HEK293 (cell line): ENCODE data around the gene CEBPG.
A peak's percentile ranks its signal among the peaks of the same experiment; 100 is the strongest.

Experiments
- CTCF ChIA-PET: fragments of 350-600 bp; formaldehyde crosslinking; extraction: SDS; loops from one replicate; lab custom pipeline; 2021; ENCODE audit warnings: antibody characterized with exemption; lab: Yijun Ruan, JAX
- POLR2A ChIA-PET: fragments of 300-600 bp; formaldehyde crosslinking; extraction: SDS; loops from one replicate; lab custom pipeline; 2020; ENCODE audit warnings: antibody characterized with exemption, inconsistent platforms; lab: Yijun Ruan, JAX
- H3K27ac ChIP-seq: fragments of 200-500 bp; sonication (Bioruptor generic); 2 replicates; pipeline ENCODE4 v1.5.1; 2014; ENCODE audit warnings: low read depth, low read length, control low read depth, inconsistent platforms; ENCODE audit errors: extremely low read depth
- H3K36me3 ChIP-seq, 2 experiments: fragments of 200-500 bp in 1 of 2; sonication (Bioruptor generic) in 1 of 2; 1 replicate in 1 of 2; 2 replicates in 1 of 2; pipeline ENCODE4 v1.5.1; 2014 to 2017; ENCODE audit warnings: inconsistent platforms in 2 of 2, low read length in 2 of 2; ENCODE audit not compliant: control insufficient read depth in 2 of 2, insufficient read depth in 1 of 2
- H3K4me1 ChIP-seq: fragments of 200-500 bp; sonication (Bioruptor generic); 2 replicates; pipeline ENCODE4 v1.5.1; 2014; ENCODE audit warnings: mild to moderate bottlenecking, low read length, inconsistent platforms; ENCODE audit not compliant: control insufficient read depth, insufficient read depth
- H3K4me3 ChIP-seq: 2 replicates; pipeline ENCODE4 v1.5.1; 2011; ENCODE audit warnings: low read depth, mild to moderate bottlenecking, control low read depth, low read length, moderate library complexity
- H3K9me3 ChIP-seq: fragments of 200-500 bp; sonication (Bioruptor generic); 2 replicates; pipeline ENCODE4 v1.5.1; 2014; ENCODE audit warnings: low read depth, low read length, inconsistent platforms; ENCODE audit not compliant: control insufficient read depth, insufficient read depth
- GFI1B ChIP-seq: fragments of 450-650 bp; formaldehyde crosslinking; IDR thresholded peaks from 2 replicates; pipeline ENCODE4 v1.5.1; 2016; ENCODE audit warnings: missing biosample characterization, missing genetic modification characterization
- GLI4 ChIP-seq: fragments of 450-650 bp; formaldehyde crosslinking; IDR thresholded peaks from 2 replicates; pipeline ENCODE4 v1.5.1; 2016; ENCODE audit warnings: missing biosample characterization, missing genetic modification characterization
- KLF1 ChIP-seq: fragments of 450-650 bp; formaldehyde crosslinking; IDR thresholded peaks from 2 replicates; pipeline ENCODE4 v1.5.1; 2016; ENCODE audit warnings: missing biosample characterization, missing genetic modification characterization
- KLF16 ChIP-seq: fragments of 450-650 bp; formaldehyde crosslinking; IDR thresholded peaks from 2 replicates; pipeline ENCODE4 v1.5.1; 2017; ENCODE audit warnings: missing biosample characterization, missing genetic modification characterization
- KLF8 ChIP-seq: fragments of 450-650 bp; formaldehyde crosslinking; IDR thresholded peaks from 2 replicates; pipeline ENCODE4 v1.5.1; 2016; ENCODE audit warnings: missing biosample characterization, missing genetic modification characterization
- KLF9 ChIP-seq: fragments of 450-650 bp; formaldehyde crosslinking; IDR thresholded peaks from 2 replicates; pipeline ENCODE4 v1.5.1; 2016; ENCODE audit warnings: missing biosample characterization, missing genetic modification characterization, low read depth
- REPIN1 ChIP-seq: fragments of 450-650 bp; formaldehyde crosslinking; IDR thresholded peaks from 2 replicates; pipeline ENCODE4 v1.5.1; 2017; ENCODE audit warnings: missing biosample characterization, missing genetic modification characterization, low read depth
- SCRT1 ChIP-seq: fragments of 450-650 bp; formaldehyde crosslinking; IDR thresholded peaks from 2 replicates; pipeline ENCODE4 v1.5.1; 2016; ENCODE audit warnings: missing biosample characterization, missing genetic modification characterization, borderline replicate concordance
- SCRT2 ChIP-seq: fragments of 450-650 bp; formaldehyde crosslinking; IDR thresholded peaks from 2 replicates; pipeline ENCODE4 v1.5.1; 2016; ENCODE audit warnings: missing biosample characterization, missing genetic modification characterization
- ZBTB17 ChIP-seq: fragments of 450-650 bp; formaldehyde crosslinking; IDR thresholded peaks from 2 replicates; pipeline ENCODE4 v1.5.1; 2016; ENCODE audit warnings: missing biosample characterization, missing genetic modification characterization
- ZBTB20 ChIP-seq: fragments of 450-650 bp; formaldehyde crosslinking; IDR thresholded peaks from 2 replicates; pipeline ENCODE4 v1.5.1; 2016; ENCODE audit warnings: missing biosample characterization, missing genetic modification characterization
- ZBTB48 ChIP-seq: fragments of 450-650 bp; formaldehyde crosslinking; IDR thresholded peaks from 2 replicates; pipeline ENCODE4 v1.5.1; 2016; ENCODE audit warnings: missing biosample characterization, missing genetic modification characterization
- ZBTB7A ChIP-seq: fragments of 450-650 bp; formaldehyde crosslinking; IDR thresholded peaks from 2 replicates; pipeline ENCODE4 v1.5.1; 2016; ENCODE audit warnings: low read depth, missing biosample characterization, missing genetic modification characterization
- ZNF121 ChIP-seq: fragments of 450-650 bp; formaldehyde crosslinking; IDR thresholded peaks from 2 replicates; pipeline ENCODE4 v1.5.1; 2016; ENCODE audit warnings: missing biosample characterization, missing genetic modification characterization
- ZNF16 ChIP-seq: fragments of 450-650 bp; formaldehyde crosslinking; IDR thresholded peaks from 2 replicates; pipeline ENCODE4 v1.5.1; 2016; ENCODE audit warnings: low read depth, missing biosample characterization, missing genetic modification characterization
- ZNF184 ChIP-seq: fragments of 450-650 bp; IDR thresholded peaks from 2 replicates; pipeline ENCODE4 v1.5.1; 2018; ENCODE audit warnings: missing biosample characterization, mild to moderate bottlenecking, missing genetic modification characterization
- ZNF211 ChIP-seq: fragments of 450-650 bp; formaldehyde crosslinking; IDR thresholded peaks from 2 replicates; pipeline ENCODE4 v1.5.1; 2016; ENCODE audit warnings: low read depth, missing biosample characterization, missing genetic modification characterization
- ZNF274 ChIP-seq, 2 experiments: fragments of 200-500 bp in 1 of 2; fragments of 450-650 bp in 1 of 2; sonication (Bioruptor generic) in 1 of 2; formaldehyde crosslinking in 1 of 2; IDR thresholded peaks; 2 replicates each; pipeline versions ENCODE4 v1.5.1 to v1.6.1; 2014 to 2016; ENCODE audit warnings: borderline replicate concordance in 1 of 2, inconsistent platforms in 1 of 2, low read length in 1 of 2, missing biosample characterization in 1 of 2, missing genetic modification characterization in 1 of 2
- ZNF292 ChIP-seq: fragments of 450-650 bp; formaldehyde crosslinking; IDR thresholded peaks from 2 replicates; pipeline ENCODE4 v1.5.1; 2016; ENCODE audit warnings: low read depth, missing biosample characterization, missing genetic modification characterization, borderline replicate concordance
- ZNF302 ChIP-seq: fragments of 450-650 bp; formaldehyde crosslinking; IDR thresholded peaks from 2 replicates; pipeline ENCODE4 v1.5.1; 2016; ENCODE audit warnings: missing biosample characterization, missing genetic modification characterization, low read depth
- ZNF335 ChIP-seq: fragments of 450-650 bp; formaldehyde crosslinking; conservative IDR thresholded peaks from 2 replicates; pipeline ENCODE4 v1.5.1; 2016; ENCODE audit warnings: missing biosample characterization, missing genetic modification characterization
- ZNF416 ChIP-seq: fragments of 450-650 bp; formaldehyde crosslinking; IDR thresholded peaks from 2 replicates; pipeline ENCODE4 v1.5.1; 2016; ENCODE audit warnings: missing biosample characterization, missing genetic modification characterization
- ZNF600 ChIP-seq: fragments of 450-650 bp; formaldehyde crosslinking; IDR thresholded peaks from 2 replicates; pipeline ENCODE4 v1.5.1; 2016; ENCODE audit warnings: missing biosample characterization, missing genetic modification characterization
- ZNF623 ChIP-seq: fragments of 450-650 bp; formaldehyde crosslinking; IDR thresholded peaks from 2 replicates; pipeline ENCODE4 v1.5.1; 2016; ENCODE audit warnings: missing biosample characterization, missing genetic modification characterization
- ZNF664 ChIP-seq: fragments of 450-650 bp; formaldehyde crosslinking; IDR thresholded peaks from 2 replicates; pipeline ENCODE4 v1.5.1; 2016; ENCODE audit warnings: missing biosample characterization, missing genetic modification characterization
- ZNF792 ChIP-seq: fragments of 450-650 bp; formaldehyde crosslinking; IDR thresholded peaks from 2 replicates; pipeline ENCODE4 v1.5.1; 2016; ENCODE audit warnings: missing biosample characterization, missing genetic modification characterization
- ZNF843 ChIP-seq: fragments of 450-650 bp; formaldehyde crosslinking; IDR thresholded peaks from 2 replicates; pipeline ENCODE4 v1.5.1; 2016; ENCODE audit warnings: missing biosample characterization, missing genetic modification characterization
- TF ChIP-seq, protein P1 (sequence below): fragments of 450-650 bp; formaldehyde crosslinking; IDR thresholded peaks from 2 replicates; pipeline ENCODE4 v1.5.1; 2017; ENCODE audit warnings: missing biosample characterization, missing genetic modification characterization
- TF ChIP-seq, protein P2 (sequence below): fragments of 450-650 bp; formaldehyde crosslinking; IDR thresholded peaks from 2 replicates; pipeline ENCODE4 v1.5.1; 2016; ENCODE audit warnings: missing biosample characterization, missing genetic modification characterization
- TF ChIP-seq, protein P3 (sequence below): fragments of 450-650 bp; formaldehyde crosslinking; IDR thresholded peaks from 2 replicates; pipeline ENCODE4 v1.5.1; 2016; ENCODE audit warnings: missing biosample characterization, missing genetic modification characterization

The CEBPG gene

DNA sequence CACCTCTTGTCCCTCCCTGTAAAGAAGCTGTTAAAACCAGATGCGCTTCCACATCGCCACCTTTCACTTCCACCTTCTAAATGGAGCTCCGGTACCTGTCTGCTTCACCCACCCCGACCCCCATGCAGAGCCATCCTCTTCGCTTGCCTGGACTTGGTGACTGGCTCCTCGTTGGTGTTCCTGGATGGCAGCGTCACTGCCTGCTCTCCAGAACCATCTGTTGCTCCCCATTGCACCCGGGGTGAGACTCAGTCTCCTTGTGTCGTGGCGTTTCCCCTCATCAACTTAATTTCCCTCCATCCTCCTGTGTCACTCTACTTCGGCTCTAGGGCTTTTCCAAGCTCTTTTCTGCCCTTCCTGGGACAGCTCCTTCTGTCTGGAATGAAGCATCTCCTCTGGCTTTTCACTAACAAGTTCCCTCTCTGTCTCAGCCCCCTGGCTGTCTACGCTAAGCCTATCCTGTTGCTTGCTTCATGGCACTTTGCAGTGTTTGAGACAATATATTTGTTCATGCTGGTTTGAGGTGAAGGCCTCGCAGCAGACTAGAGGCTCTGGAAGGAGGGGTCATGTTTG is 10.3 kb downstream of the CEBPG start:
- POLR2A ChIA-PET, result interaction anchor here (2.8 to 5.1 kb wide), 2 partner anchors 10 to 81 kb away, joined by 11 to 44 read pairs; partner anchors contain the start of genes CEBPA and CEBPG
- Histone ChIP-seq H3K4me3 (no peak overlapping the region), H3K9me3 (no peaks in the 10 kb centered on the region), H3K4me1 (peaks cover 26% of the 10 kb centered on the region), H3K36me3 (peaks cover 26 to 41% of the 10 kb centered on the region in 2 experiments), H3K27ac (peak overlapping the region; percentile 19; the same call in 1 of the 2 replicates)
- CTCF ChIA-PET, result interaction anchor here (0.7 to 3.0 kb wide), 11 partner anchors 10 to 140 kb away, joined by 3 to 21 read pairs (median 4); partner anchors contain the start of gene CEBPG
- TF ChIP-seq KLF16 (tag by site-specific recombination), result no peak
- TF ChIP-seq ZNF184 (tag by site-specific recombination), result no peak
- TF ChIP-seq ZNF292 (tag by site-specific recombination), result no peak
- peak; percentile 17; the same call in 1 of the 2 replicates for TF ChIP-seq ZBTB17
- no peak for TF ChIP-seq ZNF274 (IDR thresholded peaks at IDR 0.05; ENCODE audit: low read length)
- TF ChIP-seq ZNF274 (tag by site-specific recombination; IDR thresholded peaks at IDR 0.05; ENCODE audit: borderline replicate concordance), result no peak
- 0 out of 2 replicates have a peak, but pooled peaks have one; percentile 42 for TF ChIP-seq ZNF600 (tag by site-specific recombination)
- peak; percentile 93 for TF ChIP-seq SCRT1 (tag by site-specific recombination)
- TF ChIP-seq ZNF416 (tag by site-specific recombination), result no peak
- TF ChIP-seq ZNF792 (tag by site-specific recombination), result 0 out of 2 replicates have a peak, but pooled peaks have one; percentile 18
- no peak for TF ChIP-seq ZNF211 (tag by site-specific recombination)
- TF ChIP-seq ZNF302 (tag by site-specific recombination), result no peak
- 0 out of 2 replicates have a peak, but pooled peaks have one; percentile 34 for TF ChIP-seq ZNF664 (tag by site-specific recombination)
- 0 out of 2 replicates have a peak, but pooled peaks have one; percentile 36 for TF ChIP-seq ZBTB7A
- TF ChIP-seq ZNF335 (tag by site-specific recombination), result no peak
- TF ChIP-seq ZBTB20, result 0 out of 2 replicates have a peak, but pooled peaks have one; percentile 9
- peak; percentile 97 for TF ChIP-seq SCRT2
- TF ChIP-seq, protein P1, sequence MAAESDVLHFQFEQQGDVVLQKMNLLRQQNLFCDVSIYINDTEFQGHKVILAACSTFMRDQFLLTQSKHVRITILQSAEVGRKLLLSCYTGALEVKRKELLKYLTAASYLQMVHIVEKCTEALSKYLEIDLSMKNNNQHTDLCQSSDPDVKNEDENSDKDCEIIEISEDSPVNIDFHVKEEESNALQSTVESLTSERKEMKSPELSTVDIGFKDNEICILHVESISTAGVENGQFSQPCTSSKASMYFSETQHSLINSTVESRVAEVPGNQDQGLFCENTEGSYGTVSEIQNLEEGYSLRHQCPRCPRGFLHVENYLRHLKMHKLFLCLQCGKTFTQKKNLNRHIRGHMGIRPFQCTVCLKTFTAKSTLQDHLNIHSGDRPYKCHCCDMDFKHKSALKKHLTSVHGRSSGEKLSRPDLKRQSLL (tag by site-specific recombination), result 0 out of 2 replicates have a peak, but pooled peaks have one; percentile 32
- no peak for TF ChIP-seq ZNF623
- peak; percentile 98 for TF ChIP-seq ZNF16
- TF ChIP-seq, protein P2, sequence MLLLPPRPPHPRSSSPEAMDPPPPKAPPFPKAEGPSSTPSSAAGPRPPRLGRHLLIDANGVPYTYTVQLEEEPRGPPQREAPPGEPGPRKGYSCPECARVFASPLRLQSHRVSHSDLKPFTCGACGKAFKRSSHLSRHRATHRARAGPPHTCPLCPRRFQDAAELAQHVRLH (tag by site-specific recombination), result 0 out of 2 replicates have a peak, but pooled peaks have one; percentile 10

DNA sequence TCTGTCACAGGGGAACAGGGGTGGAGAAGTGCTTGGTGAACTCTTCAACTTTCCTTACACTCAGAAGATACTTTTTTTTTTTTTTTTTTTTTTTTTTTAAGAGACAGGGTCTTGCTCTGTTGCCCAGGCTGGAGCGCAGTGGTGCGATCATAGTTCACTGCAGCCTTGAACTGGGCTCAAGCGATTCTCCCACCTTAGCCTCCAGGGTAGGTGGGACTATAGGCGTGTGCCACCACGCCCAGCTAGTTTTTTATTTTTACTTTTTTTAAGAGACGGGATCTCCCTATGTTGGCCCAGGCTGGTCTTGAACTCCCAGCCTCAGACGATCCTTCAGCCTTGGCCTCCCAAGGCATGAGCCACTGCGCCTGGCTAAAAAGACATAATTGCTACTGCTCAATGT is 11.5 kb downstream of the CEBPG start:
- no peak overlapping the region for H3K27ac ChIP-seq
- CTCF ChIA-PET, result interaction anchor here (0.6 to 3.0 kb wide), 11 partner anchors 11 to 436 kb away, joined by 3 to 21 read pairs (median 3); partner anchors contain the start of gene CEBPG
- POLR2A ChIA-PET, result interaction anchor here (2.8 to 5.1 kb wide), 2 partner anchors 12 to 82 kb away, joined by 11 to 44 read pairs; partner anchors contain the start of genes CEBPA and CEBPG
- H3K4me3 ChIP-seq, result no peak overlapping the region
- TF ChIP-seq KLF1, result peak; percentile 89
- TF ChIP-seq REPIN1 (tag by site-specific recombination), result no peak
- TF ChIP-seq ZNF843 (tag by site-specific recombination), result no peak
- TF ChIP-seq, protein P3, sequence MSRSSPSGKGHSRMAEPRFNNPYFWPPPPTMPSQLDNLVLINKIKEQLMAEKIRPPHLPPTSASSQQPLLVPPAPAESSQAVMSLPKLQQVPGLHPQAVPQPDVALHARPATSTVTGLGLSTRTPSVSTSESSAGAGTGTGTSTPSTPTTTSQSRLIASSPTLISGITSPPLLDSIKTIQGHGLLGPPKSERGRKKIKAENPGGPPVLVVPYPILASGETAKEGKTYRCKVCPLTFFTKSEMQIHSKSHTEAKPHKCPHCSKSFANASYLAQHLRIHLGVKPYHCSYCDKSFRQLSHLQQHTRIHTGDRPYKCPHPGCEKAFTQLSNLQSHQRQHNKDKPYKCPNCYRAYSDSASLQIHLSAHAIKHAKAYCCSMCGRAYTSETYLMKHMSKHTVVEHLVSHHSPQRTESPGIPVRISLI (tag by site-specific recombination), result peak; percentile 70; the same call in 1 of the 2 replicates
- TF ChIP-seq GFI1B (tag by site-specific recombination), result no peak
- TF ChIP-seq GLI4 (tag by site-specific recombination), result no peak
- no peak for TF ChIP-seq ZBTB48 (tag by site-specific recombination)
- 0 out of 2 replicates have a peak, but pooled peaks have one; percentile 22 for TF ChIP-seq KLF9 (tag by site-specific recombination)
- TF ChIP-seq KLF8, result peak; percentile 52; the same call in 1 of the 2 replicates
- peak; percentile 99 for TF ChIP-seq ZNF121 (tag by site-specific recombination)
- no peaks in the 10 kb centered on the region for H3K9me3 ChIP-seq
- H3K4me1 ChIP-seq, result peaks cover 28% of the 10 kb centered on the region
- peaks cover 14 to 31% of the 10 kb centered on the region in 2 experiments for H3K36me3 ChIP-seq
